DMS 273 (cell line): Measurements from ENCODE around the gene WNK2.
A peak's percentile ranks its signal among the peaks of the same experiment; 100 is the strongest.

Experiments used
- DNase-seq: peaks from one replicate; lab custom pipeline; 2025; ENCODE audit not compliant: unreplicated experiment; lab: John Stamatoyannopoulos, UW

WNK2 gene

GRCh38 chr9:93292288-93292615 is 108.3 kb downstream of the WNK2 start:
- no peak for DNase-seq

- DNase-seq: no peak
Observed at GRCh38 chr9:93292664-93293328, 108.9 kb downstream of the WNK2 start.

DNA sequence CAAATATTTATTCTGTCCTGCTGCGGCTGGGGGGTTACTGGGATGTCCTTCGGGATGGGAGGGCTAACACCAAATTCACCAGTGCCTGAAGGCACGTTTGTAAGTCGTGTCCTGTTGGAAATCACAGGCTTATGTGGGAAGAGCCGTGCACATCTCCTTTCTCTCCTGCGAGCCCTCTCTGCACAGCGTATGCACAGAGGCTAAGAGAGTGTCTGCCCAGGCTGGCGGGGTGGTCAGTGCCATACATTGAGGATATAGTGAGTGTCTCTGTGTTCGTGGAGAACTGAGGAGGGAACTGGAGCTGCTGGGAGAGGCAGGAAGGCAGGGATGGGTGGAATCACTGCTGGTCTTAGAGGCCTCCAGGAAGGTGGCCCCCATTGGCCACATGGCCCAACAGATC is 110.1 kb downstream of the WNK2 start:
- DNase-seq: no peak

- peak; percentile 19 for DNase-seq
Observed at GRCh38 chr9:93295031-93295430, 111.1 kb downstream of the WNK2 start.

- no peak for DNase-seq
Observed at GRCh38 chr9:93295456-93296076, 111.6 kb downstream of the WNK2 start.

GRCh38 chr9:93296889-93297480 is 113.0 kb downstream of the WNK2 start:
- DNase-seq: no peak

GRCh38 chr9:93297659-93298497 is 113.9 kb downstream of the WNK2 start:
- peak; percentile 55 for DNase-seq

DNA sequence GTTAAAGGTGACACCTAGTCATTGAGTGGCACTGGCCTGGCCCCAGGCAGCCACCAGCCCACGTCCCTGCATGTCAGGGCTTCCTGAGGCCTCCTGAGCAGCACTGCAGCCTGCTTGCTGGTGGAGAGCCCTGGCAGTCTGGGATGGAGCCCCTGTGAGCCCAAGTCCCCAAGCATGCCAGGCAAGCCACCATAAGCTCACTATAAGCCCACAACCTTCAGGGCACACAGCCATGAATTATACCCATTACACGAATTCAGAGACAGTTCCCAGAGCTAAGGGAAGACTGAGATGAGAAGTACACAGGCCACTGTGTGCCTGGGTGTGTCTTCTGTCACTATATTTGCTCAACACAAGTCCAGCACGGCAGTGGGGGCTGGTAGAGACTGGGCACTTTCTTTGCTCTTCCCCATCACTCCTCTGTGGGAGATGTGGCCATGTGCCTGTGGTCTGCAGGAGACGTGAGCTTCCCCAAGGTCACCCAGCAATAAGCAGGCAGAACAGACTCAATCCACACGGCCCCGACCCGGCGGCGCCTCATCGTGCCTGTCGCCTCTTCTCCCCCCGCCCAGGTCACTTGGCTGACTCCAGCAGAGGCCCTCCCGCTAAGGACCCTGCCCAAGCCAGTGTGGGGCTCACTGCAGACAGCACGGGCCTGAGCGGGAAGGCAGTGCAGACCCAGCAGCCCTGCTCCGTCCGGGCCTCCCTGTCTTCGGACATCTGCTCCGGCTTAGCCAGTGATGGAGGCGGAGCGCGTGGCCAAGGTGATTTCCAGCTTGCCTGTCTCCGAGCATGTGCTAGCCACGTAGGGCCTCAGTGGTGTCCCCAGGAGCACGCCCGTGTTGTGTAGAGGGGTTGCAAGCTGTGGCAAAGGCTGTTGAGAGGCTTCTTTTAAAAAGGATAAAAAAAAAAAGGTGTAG is 114.8 kb downstream of the WNK2 start:
- DNase-seq: peak; percentile 51

GRCh38 chr9:93299418-93300174 is 115.7 kb downstream of the WNK2 start:
- peak; percentile 53 for DNase-seq

GRCh38 chr9:93300175-93300572 is 116.2 kb downstream of the WNK2 start:
- DNase-seq: no peak

GRCh38 chr9:93300585-93301081 is 116.7 kb downstream of the WNK2 start:
- no peak for DNase-seq

- DNase-seq: no peak
Observed at GRCh38 chr9:93301291-93301811, 117.4 kb downstream of the WNK2 start.

GRCh38 chr9:93301911-93302541 is 118.1 kb downstream of the WNK2 start:
- DNase-seq: peak; percentile 26

DNA sequence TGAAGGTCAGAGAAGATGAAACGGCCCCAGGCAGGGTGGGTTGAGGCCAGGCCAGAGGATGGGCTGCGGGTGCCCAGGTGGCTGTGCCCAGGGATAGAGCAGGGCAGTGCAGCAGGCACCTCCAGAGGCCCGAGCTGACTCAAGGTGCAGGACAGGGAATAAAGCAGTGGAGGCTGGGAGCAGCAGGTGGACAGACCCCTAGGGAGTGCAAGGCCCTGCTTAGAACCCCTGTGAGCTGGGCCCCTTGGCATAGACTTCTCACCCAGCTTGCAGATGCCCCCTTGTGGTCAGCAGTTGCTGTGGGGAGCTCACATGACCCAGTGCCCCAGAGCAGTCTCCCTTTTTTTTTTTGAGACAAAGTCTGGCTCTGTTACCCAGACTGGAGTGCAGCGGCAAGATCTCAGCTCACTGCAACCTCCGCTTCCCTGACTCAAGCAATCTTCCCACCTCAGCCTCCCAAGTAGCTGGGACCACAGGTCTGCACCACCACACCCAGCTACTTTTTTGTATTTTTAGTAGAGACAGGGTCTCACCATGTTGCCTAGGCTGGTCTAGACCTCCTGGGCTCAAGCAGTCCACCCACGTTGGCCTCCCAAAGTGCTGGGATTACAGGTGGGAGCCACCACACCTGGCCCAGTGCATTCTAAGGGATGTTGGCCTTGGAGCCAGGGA is 118.8 kb downstream of the WNK2 start:
- DNase-seq: peak; percentile 89

DNA sequence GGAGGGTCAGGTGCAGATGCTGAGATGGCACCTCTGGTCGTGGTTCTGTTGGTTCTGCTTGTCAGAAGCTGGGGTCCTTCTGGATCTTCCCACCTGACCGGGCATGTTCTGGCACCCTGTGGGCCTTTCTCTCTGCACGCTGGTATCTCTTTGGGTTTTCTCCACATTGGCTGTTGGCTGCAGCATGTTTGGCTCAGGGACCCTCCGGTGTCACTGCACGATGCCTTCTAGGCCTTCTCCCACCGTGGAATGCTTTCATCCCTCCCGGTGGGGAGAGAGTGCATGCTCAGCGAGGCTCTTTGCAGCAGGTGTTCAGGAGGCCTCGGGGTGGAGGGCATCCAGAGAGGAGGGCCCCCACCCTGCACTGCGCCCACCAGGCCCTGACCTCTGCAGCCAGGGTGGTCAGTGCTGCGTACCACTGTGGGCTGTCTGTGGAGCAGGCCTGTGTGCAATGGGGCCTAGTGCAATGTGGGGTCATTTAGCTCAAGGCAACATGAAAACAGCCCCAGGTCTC is 119.4 kb downstream of the WNK2 start:
- no peak for DNase-seq

DNA sequence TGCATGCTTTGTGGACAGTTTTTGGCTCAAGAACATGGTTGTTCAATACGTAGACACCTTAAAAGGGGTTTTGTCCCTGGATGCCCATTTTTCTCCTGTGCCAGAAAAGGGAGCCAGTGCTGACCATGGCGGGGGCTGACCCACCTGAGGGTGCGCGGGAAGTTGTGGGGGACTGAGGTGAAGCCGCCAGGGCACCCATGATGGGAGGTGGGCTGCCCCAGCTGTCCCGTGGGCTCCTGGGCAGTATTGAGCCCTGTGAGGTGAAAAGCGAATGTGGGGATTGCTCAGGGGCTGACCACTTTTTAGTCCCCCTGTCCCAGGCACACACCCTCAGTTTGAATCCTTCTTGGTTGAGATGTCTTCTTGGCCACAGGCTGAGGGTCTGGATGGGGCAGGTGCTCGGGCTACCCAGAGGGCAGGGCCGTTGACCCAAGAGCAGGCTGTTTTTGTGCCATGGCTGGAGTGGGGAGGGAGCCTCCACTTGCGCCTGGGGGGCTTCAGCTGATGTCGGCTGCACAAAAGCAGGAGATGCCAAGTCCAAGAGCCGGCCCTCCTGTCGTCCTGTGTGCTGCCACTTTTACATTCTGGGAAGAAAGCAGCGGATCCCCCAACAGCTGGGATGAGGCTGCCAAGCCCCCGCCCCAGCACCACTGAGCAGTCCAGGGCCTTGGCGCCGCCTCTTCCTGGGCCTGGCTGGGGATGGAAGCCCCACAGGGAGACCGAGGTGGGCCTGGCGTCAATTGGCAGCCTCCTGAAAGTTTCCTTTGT is 120.1 kb downstream of the WNK2 start:
- peak; percentile 33 for DNase-seq
